ENCODE measurements around the gene KDM2A.

KDM2A gene

DNA sequence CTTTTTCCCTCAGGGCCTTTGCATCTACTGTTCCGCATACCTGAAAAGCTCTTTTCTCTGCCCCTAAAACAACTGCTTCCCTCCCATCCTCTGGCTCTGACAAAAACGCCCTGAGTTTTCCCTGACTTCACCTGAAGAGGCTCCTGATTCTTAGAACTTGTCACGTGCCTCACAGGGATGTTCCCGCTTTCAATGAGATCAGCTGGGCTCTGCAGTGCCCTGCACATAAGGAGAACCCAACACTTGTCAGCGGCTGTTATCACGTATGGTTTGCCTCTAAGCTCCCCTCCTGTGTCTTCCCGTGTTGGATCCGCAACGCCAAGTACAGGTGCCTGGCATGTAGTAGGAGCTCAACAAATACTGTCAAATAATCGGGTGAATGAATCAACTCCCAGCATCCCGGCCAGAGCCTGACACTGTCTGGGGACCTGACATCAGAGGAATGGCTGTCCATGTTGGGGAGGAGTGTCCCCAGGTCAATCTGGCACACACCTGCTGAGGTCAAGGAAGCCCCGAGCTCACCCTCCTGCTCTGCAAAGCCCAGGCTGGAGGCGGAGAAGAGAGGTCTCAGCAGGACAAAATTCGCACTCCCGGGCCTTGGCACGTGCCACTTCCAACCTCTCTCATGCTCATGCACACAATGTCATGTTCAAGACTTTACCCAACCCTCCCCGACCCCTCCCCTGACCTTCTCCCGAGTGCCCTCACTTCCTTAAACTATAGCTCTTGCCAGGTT, 143.1 kb downstream of the KDM2A start:
- DNase-seq (ENCODE audit: low spot score): no peak

DNA sequence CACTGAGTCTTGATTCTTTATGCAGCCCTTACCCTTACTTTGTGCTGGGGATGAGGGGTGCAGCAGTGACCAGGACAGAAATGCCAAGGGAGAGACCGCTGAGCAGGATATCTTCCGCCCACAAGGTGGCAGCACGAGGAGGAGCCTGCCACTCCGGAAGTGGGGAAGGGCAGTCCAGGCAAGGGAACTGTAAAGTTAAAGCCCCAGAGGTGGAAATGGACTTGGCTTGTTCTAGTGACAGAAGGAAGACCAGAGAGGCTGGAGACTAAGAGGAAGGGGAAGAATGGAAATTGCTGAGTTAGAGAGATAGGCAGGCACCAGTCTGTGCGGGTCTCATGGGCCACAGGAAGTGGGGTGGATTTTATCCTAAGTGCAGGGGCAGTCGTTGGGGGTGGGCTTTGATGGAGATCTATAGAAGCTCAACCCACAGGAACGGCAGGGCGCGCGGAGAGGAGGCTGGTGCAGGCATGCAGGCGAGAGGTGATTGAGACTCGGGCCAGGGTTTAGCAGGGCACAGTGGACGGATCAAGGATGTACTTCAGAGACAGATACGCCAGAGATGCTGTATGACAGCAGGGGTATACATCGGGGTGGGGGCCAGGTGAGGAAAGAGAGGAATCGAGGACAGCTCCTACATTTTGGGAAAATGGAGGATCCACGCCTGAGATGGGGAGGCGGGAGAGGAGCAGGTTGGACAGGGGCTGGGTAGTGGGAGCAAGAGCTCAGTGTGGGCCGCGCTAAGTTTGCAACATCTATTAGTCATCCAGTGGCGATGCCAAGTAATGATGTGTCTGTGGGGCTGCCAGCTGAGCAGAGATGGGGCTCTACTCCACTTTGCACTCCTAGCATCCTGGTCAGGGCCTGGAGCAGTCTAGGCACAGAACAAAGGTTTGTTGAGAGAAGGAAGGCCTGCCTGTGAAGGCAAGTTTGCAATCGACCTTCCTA, 143.9 kb downstream of the KDM2A start:
- DNase-seq (ENCODE audit: low spot score): peak; percentile 85

DNA sequence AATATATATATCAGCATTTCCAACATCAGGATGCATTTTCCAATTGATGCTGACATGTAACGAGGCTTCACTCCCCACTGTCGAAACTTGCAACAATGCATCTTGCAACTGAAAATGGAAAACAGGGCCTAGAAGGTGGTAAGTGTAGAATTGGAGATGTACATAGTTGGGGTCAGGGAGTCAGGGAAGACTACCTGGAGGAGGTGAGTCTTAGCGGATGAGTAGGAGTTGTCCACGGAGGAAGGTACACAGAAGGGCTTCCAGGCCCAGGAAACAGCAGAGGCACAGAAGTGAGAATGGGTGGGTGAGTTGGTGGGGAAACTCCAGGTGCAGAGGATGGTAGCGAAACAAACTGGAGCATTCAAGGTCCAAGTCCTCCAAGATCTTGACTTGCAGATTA, 145.2 kb downstream of the KDM2A start:
- no peak for DNase-seq (ENCODE audit: low spot score)

DNA sequence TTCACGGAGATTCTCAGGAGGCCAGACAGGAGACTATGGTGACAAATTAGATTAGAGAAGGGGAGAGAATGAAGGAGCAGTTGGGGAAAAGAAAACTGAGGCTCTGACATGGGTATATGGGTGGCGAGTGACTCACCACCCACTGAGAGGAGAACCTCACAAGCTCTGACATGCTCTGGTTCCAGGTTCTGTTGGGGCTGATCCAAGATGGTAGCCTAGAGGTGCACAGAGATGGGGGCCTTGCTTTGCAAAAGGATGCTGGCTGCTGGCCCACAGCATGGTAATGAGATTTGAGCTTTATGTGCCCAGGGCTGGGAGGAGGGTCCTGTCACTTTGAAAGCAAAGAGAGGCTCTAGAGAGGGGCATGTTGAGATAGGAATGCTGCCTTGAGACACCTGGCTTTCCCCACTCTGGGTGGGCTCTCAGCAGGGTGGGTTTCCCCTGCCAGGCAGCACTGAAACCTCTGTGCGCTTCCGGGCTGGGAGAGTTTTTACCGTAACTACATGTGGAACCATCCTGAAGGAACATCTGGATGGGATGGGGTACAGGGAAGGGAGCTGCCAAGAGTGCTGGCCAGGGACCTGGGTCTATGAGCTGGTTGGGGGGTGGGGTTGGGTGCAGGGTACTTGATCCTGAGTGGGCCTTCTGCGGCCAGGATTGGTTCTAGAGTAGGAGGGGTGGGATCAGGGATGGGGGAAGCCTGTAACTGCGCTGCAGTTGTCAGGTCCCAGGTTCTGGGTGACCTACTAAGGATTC, 146.0 kb downstream of the KDM2A start:
- DNase-seq (ENCODE audit: low spot score): no peak

DNA sequence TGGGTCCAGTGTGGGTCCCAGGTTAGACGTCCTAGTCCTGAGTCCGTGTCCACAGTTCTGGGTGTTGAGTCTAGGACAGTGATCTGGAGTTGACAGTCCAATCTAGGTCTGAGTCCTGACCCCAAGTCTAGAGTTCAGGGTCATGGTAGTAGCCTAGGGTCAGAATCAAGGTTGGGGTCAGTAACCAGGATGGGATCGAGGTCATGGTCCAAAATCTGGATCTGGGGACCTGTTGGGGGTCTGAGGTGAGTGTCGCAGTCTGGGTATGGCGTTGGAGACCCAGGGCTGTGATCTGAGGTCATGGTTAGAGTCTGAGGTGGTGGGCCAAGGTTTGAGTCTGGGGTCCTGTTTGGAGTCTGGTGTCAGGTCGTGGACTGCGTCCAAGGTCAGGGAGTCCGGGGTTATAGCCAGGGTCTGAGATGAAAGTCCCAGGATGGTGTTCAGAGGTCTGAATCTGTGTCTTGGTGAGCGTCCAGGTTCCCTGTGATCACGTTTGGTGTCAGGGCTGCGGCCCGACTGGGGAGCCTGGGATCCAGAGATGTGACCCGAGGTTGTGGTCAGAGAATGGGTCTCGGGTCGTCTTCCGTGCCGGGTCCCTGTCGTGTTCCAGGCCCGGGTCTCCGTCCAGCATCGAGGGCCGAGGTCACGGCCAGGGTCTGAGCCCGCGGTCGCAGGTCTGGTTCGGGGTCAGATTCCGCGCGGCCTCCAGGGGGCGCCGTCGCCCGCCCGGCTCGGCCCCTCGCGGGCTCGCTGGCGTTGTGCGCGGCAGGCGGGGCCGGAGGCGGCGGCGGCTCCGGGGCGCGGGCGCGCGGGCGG, 146.8 kb downstream of the KDM2A start:
- DNase-seq (ENCODE audit: low spot score): peak; percentile 54

DNA sequence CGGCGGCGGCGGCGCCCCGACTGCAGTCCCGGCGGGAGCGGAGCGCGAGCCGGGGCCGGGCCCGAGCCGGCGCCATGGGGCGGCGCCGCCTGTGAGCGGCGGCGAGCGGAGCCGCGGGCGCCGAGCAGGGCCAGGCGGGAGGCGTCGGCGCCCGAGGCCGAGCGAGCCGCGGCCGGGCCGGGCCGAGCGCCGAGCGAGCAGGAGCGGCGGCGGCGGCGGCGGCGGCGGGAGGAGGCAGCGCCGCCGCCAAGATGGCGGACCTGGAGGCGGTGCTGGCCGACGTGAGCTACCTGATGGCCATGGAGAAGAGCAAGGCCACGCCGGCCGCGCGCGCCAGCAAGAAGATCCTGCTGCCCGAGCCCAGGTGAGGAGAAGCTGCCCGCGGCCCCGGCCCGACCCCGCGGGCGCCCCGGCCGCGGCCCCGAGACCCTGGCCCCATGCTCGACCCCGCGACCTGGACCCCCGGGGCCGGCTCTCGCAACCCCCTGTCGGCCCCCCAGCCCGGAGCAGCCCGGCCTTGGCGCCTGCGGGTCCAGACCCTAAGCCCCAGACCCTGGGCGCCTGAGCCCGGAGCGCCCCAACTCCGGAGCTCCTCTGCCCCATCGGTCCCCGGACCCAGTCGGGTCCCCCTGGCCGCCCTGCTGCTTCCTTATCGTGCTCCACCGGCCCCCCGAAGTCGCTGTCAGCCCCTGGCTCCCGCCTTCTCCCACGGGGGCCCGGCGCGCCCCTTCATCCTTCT, 147.6 kb downstream of the KDM2A start, which contains the start of gene GRK2:
Gene GRK2, plus strand, starts transcription at position 25 of the 739 bp plus-strand sequence. Its CDS starts 227 bp downstream, at position 252.
- peak; percentile 65 for DNase-seq (ENCODE audit: low spot score)

DNA sequence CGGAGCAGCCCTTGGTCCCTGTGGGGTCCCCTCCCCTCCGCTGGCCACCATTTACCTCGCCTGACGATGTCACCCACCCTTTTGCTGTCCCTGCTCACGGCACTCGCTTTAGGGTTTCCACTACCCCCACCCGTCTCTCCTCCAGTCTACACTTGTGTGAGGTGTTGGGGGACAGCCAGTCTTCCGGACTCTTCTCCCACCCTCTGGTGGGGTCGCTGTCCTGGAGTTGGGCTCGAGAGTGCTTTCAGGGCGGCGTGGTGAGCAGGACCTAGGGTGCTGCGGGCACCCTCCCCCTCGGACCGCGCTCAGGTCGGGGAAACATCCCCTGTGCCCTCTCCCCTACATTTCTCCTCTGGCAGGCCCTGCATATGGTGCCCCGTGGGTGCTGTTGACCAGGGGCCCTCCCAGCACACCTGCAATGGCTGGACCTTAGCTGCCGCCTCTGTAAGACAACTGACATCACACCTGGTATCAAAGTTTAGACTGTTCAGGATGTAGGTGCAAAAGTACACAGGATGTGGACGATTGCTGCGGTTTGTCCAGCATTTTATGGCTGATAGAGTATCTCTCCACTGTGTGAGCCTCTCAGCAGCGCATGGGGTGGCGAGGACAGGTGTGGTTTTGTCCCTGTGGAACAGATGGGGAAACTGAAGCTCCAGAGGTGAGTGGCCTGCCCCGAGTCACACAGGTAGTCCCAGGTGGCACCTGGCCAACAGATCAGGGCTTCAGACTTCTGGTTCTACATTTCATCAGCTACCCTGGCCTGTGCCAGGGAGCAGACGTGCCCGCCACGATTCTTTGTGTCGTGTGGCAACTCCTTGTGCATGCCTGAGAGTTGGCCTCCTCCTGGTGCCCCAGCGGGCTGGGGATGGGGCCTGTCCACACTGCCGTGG, 148.4 kb downstream of the KDM2A start:
- peak; percentile 94 for DNase-seq (ENCODE audit: low spot score)

DNA sequence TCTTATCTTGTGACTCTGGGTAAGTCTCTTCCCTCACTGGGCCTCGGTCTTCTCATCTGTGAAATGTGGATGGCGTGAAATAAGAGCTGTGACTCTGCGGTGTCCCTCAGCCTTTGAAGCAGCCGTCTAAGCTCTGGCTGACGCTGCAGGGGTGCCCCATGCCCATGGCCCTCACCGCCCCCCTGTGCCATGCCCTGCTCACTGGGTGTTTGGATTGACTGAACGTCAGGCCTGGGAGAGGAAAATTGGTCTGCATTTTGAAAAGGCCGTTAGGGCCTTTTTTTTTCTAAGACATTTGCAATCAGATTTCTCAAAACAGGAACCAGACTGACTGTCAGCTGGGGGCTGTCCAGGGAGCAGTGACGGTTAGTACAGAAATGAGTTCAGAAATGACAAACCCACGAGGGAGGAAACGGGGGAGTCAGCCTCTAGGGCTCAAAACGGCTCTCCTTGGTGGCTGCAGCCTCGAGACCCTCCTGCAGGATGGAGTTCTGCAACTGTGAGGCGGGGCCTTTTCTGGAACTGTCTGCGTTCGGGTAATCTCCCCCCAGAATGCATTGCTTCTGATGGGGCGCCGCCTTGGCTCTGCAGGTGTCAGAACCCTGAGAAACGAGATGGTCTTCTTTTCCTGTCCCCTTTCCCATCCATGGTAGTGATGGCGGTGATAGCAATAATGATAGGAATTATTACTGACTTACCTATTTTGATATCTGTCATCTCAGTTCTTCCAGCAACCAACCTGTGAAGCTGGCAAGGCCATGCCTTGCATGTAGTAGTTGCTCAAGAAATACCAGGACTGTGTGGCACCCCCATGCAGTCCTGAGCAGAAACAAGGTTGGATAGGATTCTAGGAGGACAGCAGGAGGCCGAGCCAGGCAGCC, 149.3 kb downstream of the KDM2A start:
- DNase-seq (ENCODE audit: low spot score): no peak

DNA sequence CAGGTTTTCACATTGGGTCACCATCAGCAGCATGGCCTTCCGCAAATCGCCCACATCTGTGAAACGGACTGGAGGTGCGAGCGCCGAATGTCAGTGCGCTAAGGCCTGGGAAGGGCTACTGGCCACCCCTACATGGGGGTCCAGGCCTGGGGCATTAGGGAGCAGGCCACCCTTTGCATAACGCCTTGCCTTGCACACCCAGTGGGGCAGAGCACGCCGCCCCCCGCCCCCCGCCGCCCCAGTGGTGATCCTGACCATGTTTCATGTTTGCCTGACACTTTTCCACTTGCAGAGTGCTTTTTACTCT, 149.9 kb downstream of the KDM2A start:
- DNase-seq (ENCODE audit: low spot score): no peak

DNA sequence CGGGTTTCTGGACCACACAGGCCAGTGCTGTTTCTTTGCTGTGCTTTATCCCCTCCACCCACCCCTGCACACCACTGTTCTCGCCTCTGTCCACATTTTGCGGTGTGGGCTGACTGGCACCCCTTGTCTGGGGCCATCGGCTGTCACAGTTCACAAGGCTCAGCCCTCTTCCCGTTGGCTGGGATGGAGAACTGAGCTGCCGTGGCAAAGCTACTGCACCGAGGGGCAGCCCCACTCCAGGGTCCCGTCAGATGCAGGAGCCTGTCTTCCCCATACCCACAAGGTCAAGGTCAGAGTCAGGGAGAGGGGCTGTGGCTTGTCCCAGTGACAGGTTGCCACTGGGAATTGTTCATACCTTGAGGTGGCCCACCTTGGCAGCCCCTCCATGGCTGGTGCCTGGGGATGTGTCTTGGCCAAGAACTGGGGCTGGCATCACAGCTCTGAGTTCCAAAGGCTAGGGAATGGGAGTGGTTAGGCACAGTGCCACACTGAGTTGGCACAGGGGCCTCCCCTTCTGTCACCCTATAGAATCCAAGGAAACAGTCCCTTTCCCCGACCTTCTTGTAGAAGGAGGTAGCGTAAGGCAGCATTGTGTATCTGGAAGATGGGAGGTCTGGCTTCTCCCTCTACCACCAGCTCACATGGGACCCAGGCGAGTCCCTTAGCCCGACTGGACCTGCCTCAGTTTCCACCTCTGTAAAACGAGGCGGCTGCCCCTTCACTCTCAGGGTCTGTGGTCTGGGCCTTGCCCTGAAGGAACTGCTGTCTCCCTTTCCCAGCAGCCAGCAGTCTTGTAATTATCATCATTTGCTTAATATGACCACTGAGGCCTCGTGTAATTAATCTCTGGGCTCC, 150.6 kb downstream of the KDM2A start:
- no peak for DNase-seq (ENCODE audit: low spot score)

DNA sequence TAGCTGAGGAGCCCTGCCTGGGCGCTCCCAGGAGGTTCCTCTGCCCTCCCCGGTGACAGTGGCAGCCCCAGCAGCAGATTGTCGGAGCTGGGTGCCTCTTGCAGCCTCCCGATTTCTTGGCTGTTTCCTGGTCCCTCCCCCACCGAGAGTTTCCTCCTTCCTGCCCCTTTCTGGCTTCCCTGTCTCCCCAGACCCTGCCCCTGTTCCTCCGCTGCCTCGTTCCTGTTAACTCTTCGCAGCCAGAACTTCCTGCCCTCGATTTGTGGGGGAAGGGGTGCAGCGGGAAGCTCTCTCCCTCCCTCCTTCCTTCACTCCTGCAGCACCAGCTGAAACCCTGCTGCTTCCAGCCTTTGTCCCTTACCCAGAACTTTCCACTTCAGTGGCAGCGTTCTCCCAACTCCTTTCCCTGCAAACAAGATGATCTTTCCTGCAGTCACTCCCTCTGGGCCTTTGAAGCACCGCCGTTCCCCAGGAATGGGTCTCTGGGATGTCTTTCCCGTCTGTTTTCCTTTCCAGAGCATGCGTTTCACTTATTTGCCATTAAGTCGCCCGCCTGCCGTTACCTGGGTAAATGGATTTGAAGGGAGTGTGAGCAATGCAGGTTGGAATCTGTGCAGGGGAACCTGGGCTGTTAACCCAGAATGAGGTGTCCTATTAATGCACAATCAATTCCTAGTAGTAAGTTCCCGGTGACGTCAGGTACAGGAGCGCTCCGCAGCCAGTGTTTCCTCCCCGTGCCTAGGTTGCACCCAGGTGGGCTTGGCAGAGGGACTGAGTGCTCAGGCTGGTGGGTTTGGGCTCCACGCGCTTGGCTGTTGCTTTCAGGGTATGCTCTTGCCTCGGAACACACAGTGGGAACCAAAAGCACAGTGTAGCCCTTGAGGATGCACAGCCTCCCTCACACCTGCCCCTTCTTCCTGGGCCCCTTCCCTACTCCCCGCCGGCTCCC, 151.5 kb downstream of the KDM2A start:
- DNase-seq (ENCODE audit: low spot score): no peak

DNA sequence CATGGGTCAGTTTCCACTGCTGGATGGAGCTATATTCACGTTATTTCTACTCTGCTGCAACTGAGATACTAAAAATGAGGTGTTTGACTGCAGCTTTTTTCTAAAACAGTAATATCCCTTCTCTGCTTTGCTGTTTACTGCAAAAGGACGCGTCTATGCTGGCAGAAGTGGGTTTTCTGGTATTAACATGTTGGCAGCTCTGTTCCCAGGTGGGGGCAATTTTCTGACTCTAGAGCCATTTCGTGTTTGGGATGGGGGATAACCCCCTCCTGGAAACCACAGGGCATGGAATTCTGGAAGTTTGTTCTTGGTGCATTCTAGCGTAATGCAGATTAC, 152.1 kb downstream of the KDM2A start:
- DNase-seq (ENCODE audit: low spot score): no peak

DNA sequence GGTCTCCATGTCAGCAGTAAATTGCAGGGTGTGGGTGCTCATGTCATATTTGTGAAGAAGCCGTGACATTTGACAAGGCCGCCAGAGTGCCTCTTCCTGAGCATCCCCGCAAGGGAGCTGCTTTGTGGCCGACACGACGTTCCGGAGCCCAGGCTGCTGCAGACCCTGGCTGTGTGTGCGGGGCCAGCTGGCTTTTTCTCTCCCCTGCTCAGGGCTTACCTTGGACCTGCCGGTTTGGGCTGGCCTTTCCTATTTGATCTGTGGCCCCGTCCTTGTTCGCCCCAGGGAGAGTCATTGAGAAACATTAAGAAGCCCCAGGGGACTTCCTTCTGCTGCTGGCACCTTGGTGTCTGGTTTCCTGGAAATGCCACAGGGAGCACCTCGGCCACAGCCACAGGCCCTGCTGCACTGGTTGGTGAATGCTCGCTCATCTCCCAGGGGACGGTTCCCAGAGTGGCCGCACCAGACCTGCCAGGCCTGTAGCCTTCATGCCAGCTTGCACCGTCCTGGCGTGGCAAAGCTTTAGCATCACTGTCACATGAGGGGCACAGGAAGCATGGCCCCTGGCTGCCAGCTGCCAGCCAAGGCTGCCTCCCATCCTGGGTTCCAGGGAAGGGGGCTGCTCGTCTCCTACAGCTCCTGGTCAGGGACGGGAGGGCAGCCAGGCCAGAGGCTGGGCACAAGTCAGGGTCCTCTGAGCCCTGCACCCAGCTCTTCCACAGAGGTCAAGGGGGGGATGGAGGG, 152.7 kb downstream of the KDM2A start:
- no peak for DNase-seq (ENCODE audit: low spot score)

DNA sequence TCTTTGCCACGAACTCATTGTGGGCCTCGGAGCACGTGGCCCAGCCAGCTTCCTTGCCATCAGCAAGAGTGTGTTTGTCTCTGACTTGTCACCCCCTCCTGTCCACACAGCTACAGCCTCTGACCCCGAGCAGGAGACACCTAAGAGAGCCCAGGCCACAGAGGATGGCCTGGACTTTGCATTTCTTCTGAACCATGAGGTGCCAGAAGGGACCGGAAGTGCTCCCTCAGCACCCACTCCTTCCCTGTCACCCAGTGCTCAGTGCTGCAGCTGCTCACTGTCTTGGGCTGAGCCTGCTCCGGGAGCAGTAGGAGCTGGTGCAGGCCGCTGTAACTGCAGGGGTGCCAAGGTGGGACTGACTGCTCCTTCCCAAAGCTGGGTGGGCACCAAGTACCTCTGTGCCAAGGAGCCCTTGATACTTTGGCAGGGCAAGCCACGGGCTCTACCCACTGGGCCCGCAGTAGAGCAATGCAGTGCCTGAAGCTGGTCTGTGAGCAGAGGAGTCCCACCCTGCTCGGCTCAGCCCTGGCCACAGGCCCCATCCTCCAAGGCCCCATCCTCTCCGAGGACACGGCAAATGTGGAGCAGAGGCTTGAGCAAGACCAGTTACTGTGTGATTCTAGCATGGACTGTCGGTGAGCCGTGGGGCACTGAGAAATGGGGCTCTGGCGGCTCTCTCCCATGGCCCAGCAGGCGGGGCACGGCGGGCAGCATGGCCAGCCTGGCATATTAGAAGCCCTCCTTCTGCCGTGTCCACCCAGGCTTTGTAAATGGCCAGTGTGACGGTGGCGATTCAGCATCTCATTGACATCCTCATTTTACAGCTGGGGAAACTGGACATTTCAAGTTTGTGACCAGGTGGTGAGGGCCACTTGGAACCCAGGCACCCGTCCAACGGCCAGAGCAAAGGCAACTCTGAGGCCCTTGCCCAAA, 153.5 kb downstream of the KDM2A start:
- DNase-seq (ENCODE audit: low spot score): no peak
